ENCODE results near the gene MYO1D. TPM values are rescaled to one million over a fixed set of nuclear protein-coding genes. Genes with fewer than 3 reads are reported as not detected.

The MYO1D gene
- total RNA-seq, 4 donors from 2014 or later, result 247 to 569 (median 444) TPM

DNA sequence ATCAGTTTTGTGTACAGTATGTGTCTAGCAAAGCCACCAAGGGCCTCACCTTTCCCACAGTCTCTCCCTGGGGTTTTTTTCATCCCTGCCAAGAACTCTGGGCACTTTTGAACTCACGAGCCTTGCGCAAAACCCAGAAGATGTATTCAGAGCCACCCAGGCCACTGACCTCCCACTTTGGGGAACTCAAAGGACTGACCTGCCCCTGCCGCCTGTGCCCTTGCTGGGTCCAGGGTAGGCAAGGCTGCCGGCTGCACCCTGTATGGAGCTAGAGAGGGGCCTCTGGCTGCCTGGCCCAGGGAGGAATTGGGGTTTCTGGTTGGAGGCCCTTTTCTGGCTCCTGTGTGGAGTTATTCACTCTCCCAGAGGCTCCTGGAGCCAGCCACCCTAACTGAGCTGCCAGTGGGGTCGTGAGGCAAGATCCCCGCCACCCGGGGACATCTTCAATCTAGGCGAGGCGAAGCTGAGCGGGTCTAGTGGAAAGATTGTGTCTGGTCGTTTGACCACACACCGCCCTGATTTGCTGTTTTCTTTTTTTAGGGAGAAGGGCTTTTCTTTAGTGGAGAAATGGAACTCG lies 388.2 kb downstream of the MYO1D start:
- intact Hi-C loops (cut with DNase I; ENCODE audit: low total_unique reads), result loop anchor here (10.0 kb wide), 1 partner anchor 266 kb away; no protein-coding TSS in a partner anchor
- H3K4me3 ChIP-seq, result no peak overlapping the region
- no peak overlapping the region for H3K27ac ChIP-seq
- H3K36me3 ChIP-seq, result no peaks in the 10 kb centered on the region
- no peak for TF ChIP-seq POLR2A (IDR thresholded peaks at IDR 0.05)
- no peak for TF ChIP-seq POLR2AphosphoS5 (IDR thresholded peaks at IDR 0.05)
- TF ChIP-seq, protein P1, sequence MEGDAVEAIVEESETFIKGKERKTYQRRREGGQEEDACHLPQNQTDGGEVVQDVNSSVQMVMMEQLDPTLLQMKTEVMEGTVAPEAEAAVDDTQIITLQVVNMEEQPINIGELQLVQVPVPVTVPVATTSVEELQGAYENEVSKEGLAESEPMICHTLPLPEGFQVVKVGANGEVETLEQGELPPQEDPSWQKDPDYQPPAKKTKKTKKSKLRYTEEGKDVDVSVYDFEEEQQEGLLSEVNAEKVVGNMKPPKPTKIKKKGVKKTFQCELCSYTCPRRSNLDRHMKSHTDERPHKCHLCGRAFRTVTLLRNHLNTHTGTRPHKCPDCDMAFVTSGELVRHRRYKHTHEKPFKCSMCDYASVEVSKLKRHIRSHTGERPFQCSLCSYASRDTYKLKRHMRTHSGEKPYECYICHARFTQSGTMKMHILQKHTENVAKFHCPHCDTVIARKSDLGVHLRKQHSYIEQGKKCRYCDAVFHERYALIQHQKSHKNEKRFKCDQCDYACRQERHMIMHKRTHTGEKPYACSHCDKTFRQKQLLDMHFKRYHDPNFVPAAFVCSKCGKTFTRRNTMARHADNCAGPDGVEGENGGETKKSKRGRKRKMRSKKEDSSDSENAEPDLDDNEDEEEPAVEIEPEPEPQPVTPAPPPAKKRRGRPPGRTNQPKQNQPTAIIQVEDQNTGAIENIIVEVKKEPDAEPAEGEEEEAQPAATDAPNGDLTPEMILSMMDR (IDR thresholded peaks at IDR 0.05), result no peak
- TF ChIP-seq EP300 (IDR thresholded peaks at IDR 0.05; ENCODE audit: low read depth), result no peak
- in situ Hi-C loops (cut with MboI; ENCODE audit: low pct_ligation_motif_present in 1 of 4, low pct_unique_long_range_greater_than_20kb in 1 of 4, low sequenced_read_pairs in 3 of 4), result loop anchor here in 2 of 4 donors (25.0 kb wide), 2 partner anchors 274 to 424 kb away; no protein-coding TSS in a partner anchor
- peaks cover 0 to 18% (median 11%) of the 10 kb centered on the region in 4 donors for H3K4me1 ChIP-seq
- DNase-seq, result no peak
- H3K9me3 ChIP-seq, result no peaks in the 10 kb centered on the region
- no peaks in the 10 kb centered on the region for H3K27me3 ChIP-seq
- 77 to 88% methylated on average over 6 to 13 of the region's 13 CpGs for WGBS, 2 donors (ENCODE audit: low coverage in 1 of 2)

DNA sequence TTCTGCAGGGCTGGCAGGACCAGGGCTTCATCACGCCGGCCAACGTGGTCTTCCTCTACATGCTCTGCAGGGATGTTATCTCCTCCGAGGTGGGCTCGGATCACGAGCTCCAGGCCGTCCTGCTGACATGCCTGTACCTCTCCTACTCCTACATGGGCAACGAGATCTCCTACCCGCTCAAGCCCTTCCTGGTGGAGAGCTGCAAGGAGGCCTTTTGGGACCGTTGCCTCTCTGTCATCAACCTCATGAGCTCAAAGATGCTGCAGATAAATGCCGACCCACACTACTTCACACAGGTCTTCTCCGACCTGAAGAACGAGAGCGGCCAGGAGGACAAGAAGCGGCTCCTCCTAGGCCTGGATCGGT lies 388.8 kb downstream of the MYO1D start:
- Histone ChIP-seq H3K27me3 (no peaks in the 10 kb centered on the region), H3K36me3 (no peaks in the 10 kb centered on the region), H3K9me3 (no peaks in the 10 kb centered on the region), H3K27ac (no peak overlapping the region), H3K4me1 (peaks cover 0 to 23% (median 11%) of the 10 kb centered on the region in 4 donors), H3K4me3 (peak overlapping the region in 2 of 4 donors; percentile 58 to 59)
- intact Hi-C loops (cut with DNase I; ENCODE audit: low total_unique reads), result loop anchor here (10.0 kb wide), 1 partner anchor 267 kb away; no protein-coding TSS in a partner anchor
- WGBS, 2 donors (ENCODE audit: low coverage in 1 of 2), result 82% methylated on average over 15 of the region's 16 CpGs; no CpG with 5 or more reads in 1 of the 2 donors
- TF ChIP-seq EP300 (IDR thresholded peaks at IDR 0.05; ENCODE audit: low read depth) (no peak), POLR2A (IDR thresholded peaks at IDR 0.05) (no peak), POLR2AphosphoS5 (IDR thresholded peaks at IDR 0.05) (no peak)
- TF ChIP-seq, protein P1 (IDR thresholded peaks at IDR 0.05), result no peak
- in situ Hi-C loops (cut with MboI; ENCODE audit: low pct_ligation_motif_present in 1 of 4, low pct_unique_long_range_greater_than_20kb in 1 of 4, low sequenced_read_pairs in 3 of 4), result loop anchor here in 2 of 4 donors (25.0 kb wide), 2 partner anchors 274 to 424 kb away; no protein-coding TSS in a partner anchor
- DNase-seq, result no peak

DNA sequence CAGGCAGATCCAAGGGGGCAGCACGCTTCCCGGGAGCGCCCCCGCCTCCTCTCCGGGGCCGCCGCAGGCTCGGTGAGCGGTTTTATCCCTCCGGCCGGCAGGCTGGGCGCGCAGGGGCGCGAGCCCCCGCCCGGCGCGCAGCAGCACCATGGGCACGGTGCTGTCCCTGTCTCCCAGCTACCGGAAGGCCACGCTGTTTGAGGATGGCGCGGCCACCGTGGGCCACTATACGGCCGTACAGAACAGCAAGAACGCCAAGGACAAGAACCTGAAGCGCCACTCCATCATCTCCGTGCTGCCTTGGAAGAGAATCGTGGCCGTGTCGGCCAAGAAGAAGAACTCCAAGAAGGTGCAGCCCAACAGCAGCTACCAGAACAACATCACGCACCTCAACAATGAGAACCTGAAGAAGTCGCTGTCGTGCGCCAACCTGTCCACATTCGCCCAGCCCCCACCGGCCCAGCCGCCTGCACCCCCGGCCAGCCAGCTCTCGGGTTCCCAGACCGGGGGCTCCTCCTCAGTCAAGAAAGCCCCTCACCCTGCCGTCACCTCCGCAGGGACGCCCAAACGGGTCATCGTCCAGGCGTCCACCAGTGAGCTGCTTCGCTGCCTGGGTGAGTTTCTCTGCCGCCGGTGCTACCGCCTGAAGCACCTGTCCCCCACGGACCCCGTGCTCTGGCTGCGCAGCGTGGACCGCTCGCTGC lies 389.3 kb downstream of the MYO1D start:
- in situ Hi-C loops (cut with MboI; ENCODE audit: low pct_ligation_motif_present in 1 of 4, low pct_unique_long_range_greater_than_20kb in 1 of 4, low sequenced_read_pairs in 3 of 4) (loop anchor here in 2 of 4 donors (25.0 kb wide), 2 partner anchors 275 to 425 kb away; no protein-coding TSS in a partner anchor), intact Hi-C loops (cut with DNase I; ENCODE audit: low total_unique reads) (loop anchor here (10.0 kb wide), 1 partner anchor 267 kb away; no protein-coding TSS in a partner anchor)
- Histone ChIP-seq H3K4me1 (peaks cover 0 to 24% (median 11%) of the 10 kb centered on the region in 4 donors), H3K27ac (peak overlapping the region in 3 of 4 donors; percentile 28 to 49 (median 47)), H3K4me3 (peak overlapping the region; percentile 18 to 59 (median 58)), H3K9me3 (no peaks in the 10 kb centered on the region), H3K36me3 (no peaks in the 10 kb centered on the region), H3K27me3 (no peaks in the 10 kb centered on the region)
- no peak for DNase-seq
- 0 to 48% methylated on average over 2 to 42 of the region's 59 CpGs for WGBS, 2 donors (ENCODE audit: low coverage in 1 of 2)
- TF ChIP-seq EP300 (IDR thresholded peaks at IDR 0.05; ENCODE audit: low read depth), result no peak
- TF ChIP-seq POLR2AphosphoS5 (IDR thresholded peaks at IDR 0.05), result no peak

DNA sequence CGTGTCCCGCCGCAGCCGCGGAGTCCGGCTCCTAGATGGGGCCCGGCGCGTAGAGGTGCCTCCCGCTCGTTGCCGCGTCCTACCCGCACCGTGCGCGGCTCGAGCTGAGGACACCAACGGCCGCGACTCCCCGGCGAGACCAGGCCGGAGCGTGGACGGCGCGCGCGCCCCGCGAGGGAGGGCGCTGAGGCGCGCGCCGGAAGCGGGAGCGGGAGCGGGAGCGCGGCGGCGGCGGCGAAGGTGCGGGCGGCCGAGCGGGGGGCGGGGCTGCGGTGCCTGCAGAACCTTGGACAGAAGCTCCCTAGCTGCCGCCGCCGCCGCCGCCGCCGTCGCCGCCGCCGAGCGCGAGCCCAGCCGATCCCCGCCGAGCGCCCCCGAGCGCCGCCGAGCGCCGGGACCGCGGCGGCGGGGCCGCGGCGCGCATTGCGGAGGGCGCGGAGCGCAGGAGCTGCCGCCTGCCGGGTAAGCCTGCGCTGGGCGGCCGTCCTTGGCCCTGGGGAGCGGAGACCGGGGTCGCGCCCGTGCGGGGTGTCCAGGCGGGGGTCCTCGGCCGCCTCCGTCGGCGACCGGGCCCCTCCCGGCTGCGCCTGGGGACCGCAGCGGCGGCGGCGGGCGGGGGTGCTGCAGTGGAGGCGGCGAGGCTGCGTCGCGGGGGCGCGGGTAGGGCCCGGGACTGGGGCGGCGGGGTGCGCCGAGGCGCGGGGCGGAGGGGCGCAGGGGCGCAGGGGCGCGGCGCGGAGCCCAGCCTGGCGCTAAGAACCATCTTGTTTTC lies 390.0 kb downstream of the MYO1D start, which contains the start of gene CDK5R1:
Gene CDK5R1, plus strand, starts transcription at position 293 of the 772 bp plus-strand sequence. CDS start 628 bp downstream, outside the sequence.
- H3K27me3 ChIP-seq, result no peaks in the 10 kb centered on the region
- peak within 1 kb of the TSS; percentile 50 to 67 (median 64) for H3K27ac ChIP-seq
- H3K36me3 ChIP-seq, result peaks cover 0 to under 1% (median 0%) of the 10 kb centered on the region in 4 donors
- no peaks in the 10 kb centered on the region for H3K9me3 ChIP-seq
- in situ Hi-C loops (cut with MboI; ENCODE audit: low pct_ligation_motif_present in 1 of 4, low pct_unique_long_range_greater_than_20kb in 1 of 4, low sequenced_read_pairs in 3 of 4) (loop anchor here in 2 of 4 donors (25.0 kb wide), 2 partner anchors 275 to 425 kb away; no protein-coding TSS in a partner anchor), intact Hi-C loops (cut with DNase I; ENCODE audit: low total_unique reads) (loop anchor here (10.0 kb wide), 1 partner anchor 268 kb away; no protein-coding TSS in a partner anchor)
- DNase-seq, result peak; percentile 77
- H3K4me1 ChIP-seq, result peaks cover 0 to 24% (median 11%) of the 10 kb centered on the region in 4 donors
- 2% methylated on average over 54 of the region's 135 CpGs; no CpG with 5 or more reads in 1 of the 2 donors for WGBS, 2 donors (ENCODE audit: low coverage in 1 of 2)
- H3K4me3 ChIP-seq, result peak within 1 kb of the TSS; percentile 18 to 59 (median 58)
- TF ChIP-seq POLR2A (IDR thresholded peaks at IDR 0.05) (no peak), POLR2AphosphoS5 (IDR thresholded peaks at IDR 0.05) (no peak), EP300 (IDR thresholded peaks at IDR 0.05; ENCODE audit: low read depth) (no peak)
- TF ChIP-seq, protein P1 (IDR thresholded peaks at IDR 0.05), result no peak
